ENCODE results near the gene MAP1LC3C.
"Not testable (repeated sequence)": the region's sequence is repeated elsewhere in the genome, so short reads cannot be mapped to it uniquely, and the experiment has no call there.

MAP1LC3C gene

DNA sequence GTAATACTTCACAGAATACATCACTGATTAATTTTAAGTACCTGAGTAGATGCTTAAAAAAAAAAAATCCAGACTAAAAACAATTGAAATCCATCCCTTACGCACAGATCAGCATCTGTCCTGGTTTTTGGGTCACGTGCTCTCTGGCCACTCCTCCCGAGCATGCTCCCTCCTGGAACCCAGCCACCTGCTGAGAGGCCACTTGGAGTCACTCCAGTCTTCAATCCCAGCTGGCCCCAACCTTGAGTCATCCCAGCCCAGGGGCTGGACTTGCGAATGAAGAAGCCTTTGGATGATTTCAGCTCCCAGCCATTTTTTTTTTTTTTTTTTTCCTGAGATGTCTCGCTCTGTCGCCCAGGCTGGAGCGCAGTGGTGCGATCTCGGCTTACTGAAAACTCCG lies 8.9 kb downstream of the MAP1LC3C start:
- no peak for DNase-seq

DNA sequence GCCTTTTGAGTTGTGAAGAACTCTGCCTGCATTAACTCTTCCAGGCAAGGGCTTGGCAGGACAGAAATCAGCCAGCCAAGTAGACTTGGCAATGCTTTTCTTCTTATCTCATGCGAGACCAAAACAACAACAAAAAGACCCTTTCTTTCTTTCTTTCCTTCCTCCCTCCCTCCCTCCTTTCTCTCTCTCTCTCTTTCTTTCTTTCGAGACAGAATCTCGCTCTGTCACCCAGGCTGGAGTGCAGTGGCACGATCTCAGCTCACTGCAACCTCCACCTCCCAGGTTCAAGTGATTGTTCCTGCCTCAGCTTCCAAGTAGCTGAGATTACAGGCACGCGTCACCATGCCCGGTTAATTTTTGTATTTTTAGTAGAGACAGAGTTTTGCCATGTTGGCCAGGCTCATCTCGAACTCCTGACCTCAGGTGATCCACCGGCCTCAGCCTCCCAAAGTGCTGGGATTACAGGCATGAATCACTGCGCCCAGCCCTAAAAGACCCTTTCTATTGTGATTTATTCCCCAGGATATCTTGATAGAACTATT lies 10.4 kb downstream of the MAP1LC3C start:
- DNase-seq: not testable (repeated sequence)

DNA sequence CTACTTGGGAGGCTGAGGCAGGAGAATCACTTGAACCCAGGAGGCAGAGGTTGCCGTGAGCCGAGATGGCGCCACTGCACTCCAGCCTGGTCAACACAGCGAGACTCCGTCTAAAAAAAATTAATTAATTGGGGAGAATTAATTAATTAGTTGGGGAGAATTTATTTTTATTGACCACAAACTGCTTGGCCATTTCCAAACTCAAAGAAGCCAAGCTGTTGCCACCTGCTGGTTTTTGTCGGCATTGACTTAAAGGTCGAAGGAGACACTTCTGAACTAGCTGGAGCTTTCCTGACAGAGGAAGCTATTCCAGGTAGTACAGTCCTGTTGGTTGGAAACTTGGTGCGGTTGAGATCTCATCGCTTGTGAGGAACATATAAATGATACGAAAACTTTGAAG lies 13.1 kb downstream of the MAP1LC3C start:
- DNase-seq: peak; percentile 74

DNA sequence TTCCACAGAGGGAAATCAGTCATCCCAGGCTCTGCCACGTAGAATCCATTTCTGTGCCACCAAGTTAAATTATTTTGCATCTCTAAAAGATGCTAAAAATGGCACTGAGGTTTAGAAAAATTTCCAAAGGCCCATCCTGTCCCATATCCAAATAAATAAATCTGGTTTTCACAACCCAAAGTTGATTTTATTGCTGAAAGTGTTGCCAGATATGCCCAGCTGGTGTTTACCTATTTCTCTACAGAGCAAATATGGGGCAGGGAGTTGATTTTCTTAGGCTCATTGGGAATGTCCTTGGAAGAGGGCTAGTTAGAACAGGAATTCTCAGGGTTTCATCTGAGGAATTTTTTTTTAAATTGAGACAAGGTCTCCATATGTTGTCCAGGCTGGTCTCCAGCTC lies 19.0 kb downstream of the MAP1LC3C start:
- no peak for DNase-seq

DNA sequence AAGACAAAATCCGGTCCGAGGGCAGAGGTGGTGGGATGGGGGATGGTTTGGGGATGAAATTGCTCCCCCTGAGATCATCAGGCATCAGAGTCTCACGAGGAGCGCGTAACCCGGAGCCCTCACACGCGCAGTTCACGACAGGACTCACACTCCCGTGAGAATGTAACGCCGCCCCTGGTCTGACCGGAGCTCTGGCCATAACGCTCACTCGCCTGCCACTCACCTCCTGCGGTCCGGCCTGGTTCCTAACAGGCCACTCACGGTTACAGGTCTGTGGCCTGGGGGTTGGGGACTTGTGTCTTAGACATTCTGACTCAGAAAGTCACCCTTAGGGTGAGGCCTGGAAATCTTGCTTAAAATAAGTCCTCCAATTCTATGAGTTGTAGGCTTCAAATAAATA lies 19.8 kb downstream of the MAP1LC3C start:
- no peak for DNase-seq

DNA sequence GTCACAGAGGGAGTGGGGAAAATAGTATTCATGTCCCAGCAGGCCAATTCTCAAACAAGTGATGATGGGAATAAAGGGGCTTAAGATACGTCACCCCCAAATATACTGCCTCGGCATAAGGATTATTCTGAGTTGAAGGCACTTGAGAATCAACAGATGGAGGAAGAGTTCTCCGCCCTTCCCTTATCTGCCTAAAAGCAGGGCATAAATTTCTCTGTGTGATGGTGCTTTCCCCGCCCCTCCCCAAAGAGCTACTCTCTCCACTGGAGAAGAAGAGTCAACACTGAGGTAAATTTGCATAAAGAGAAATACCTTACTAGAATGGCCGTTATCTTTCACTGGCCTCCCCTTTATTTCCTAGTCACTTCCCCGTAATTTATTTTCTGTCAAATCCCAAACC lies 22.7 kb downstream of the MAP1LC3C start:
- DNase-seq: peak; percentile 41

DNA sequence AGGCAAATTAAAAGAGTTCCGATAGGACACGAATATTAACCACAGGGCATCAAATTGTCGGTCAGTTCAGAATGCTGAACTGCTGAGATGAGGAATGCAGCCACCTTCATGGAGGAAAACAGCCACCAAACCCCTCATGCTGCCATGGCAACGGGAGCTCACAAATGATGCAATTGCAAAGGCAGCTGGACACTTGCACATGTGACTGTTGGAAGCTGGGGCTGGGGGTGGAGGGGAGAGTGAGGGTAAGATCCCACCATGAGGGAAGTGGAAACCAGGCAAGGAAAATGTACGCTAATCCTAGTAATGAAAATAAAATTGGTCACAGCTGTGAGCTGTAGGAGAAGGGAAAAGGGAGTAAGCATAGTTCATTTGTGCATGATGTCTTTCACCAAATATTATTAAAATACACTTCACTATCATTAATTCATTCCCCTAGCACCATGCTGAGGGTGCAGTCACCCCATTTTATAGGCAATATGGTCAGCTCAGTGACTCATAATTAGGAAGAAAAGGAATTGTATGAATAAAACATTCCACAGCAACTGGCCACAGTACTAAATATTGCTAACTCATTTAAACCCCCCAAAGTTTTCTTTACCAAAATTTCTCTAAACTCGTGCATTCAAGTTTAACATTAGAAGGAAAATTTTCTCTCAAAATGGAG lies 26.1 kb downstream of the MAP1LC3C start:
- DNase-seq: peak; percentile 54

DNA sequence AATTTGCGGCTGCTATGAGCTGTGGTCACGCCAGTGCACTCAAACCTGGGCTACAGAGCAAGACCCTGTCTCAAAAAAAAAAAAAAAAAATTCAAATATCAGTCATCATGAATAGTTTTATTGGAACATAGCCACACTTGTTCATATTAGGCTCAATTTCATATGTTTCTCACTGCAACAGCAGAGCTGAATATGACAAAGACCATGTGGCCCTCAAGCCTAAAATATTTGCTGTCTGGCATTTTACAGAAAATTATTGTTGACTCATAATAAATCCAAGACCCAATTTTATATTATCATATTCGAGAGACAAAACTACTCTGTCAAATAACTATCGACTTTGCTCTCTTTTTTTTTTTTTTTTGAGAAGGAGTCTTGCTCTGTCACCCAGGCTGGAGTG lies 30.3 kb downstream of the MAP1LC3C start:
- no peak for DNase-seq

DNA sequence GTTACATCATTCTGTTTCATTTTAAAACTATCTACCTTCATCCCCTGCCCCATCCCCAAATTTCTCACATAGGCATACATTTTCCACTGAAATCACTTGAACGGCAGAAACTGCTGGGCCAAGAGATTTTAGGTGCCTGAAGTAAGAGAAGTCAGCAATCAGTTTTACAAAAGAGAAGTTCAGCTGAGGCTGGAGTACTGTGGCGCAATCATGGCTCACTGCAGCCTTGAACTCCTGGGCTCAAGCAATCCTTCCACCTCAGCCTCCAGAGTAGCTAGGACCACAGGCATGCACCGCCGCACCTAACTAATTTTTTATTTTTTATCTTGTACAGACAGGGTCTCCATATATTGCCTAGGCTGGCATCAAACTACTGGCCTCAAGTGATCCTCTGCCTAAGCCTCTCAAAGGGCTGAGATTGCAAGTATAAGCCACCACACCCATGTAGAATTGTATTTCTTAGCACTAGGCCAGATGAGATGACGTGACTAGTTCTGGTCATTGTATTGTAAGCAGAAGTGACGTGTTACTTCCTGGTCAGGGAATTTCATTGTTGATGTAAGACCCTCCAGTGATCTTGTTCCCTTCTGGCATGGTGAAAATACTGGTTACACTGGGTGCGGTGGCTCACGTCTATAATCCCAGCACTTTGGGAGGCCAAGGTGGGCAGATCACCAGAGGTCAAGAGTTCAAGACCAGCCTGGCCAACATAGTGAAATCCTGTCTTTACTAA lies 34.2 kb downstream of the MAP1LC3C start:
- DNase-seq: no peak

DNA sequence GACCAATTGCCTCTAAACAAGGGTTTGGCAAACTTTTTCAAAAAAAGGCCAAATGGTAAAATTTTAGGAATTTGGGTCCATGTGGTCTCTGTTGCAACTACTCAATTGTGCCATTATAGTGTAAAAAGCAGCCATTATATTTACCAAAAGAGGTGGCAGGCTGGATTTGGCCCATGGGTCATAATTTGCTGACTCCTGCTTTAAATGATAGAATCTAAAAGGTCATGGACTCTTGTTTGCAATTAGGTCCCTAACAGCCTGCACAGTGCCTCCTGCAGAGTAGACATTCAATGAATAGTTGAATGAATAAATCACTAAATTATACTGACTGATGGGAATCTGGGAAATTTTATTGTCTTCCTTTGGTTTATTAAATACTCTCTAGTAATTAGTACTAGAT lies 35.2 kb downstream of the MAP1LC3C start:
- DNase-seq: no peak

DNA sequence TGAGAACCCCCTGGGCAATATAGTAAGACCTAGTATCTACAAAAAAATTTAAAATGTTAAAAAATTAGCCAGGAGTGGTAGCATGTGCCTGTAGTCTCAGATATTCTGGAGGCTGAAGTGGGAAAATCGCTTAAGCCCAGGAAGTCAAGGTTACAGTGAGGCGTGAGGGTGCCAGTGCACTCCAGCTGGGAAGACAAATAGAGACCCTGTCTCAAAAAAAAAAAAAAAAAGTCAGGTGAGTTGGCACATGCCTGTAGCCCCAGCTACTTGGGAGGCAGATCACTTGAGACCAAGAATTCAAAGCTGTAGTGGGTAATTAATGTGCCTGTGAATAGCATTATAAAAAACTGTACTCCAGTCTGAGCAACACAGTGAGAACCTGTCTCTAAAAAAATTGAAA lies 36.7 kb downstream of the MAP1LC3C start:
- DNase-seq: no peak

DNA sequence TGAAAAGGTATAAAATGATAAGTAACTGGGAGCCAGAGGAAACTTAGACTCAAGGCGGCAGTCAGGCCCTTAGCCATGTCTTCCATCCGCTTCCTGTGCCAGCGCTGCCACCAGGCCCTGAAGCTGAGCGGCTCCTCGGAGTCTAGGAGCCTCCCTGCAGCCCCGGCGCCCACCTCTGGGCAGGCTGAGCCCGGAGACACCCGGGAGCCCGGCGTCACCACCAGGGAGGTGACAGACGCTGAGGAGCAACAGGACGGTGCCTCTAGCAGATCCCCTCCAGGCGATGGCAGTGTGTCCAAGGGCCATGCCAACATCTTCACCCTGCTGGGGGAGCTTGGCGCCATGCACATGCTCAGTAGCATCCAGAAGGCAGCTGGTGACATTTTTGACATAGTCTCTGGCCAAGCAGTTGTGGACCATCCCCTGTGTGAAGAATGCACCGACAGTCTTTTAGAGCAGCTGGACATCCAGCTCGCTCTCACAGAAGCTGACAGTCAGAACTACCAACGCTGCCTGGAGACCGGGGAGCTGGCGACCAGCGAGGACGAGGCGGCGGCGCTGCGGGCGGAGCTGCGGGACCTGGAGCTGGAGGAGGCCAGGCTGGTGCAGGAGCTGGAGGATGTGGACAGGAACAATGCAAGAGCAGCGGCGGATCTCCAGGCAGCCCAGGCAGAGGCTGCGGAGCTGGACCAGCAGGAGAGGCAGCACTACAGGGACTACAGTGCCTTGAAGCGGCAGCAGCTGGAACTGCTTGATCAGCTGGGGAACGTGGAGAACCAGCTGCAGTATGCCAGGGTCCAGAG lies 41.0 kb downstream of the MAP1LC3C start, which contains the start of gene BECN2:
TSS of gene BECN2 (plus strand) at position 76 of the 803 bp plus-strand sequence. CDS start at position 76, 0 bp downstream.
- DNase-seq: no peak

DNA sequence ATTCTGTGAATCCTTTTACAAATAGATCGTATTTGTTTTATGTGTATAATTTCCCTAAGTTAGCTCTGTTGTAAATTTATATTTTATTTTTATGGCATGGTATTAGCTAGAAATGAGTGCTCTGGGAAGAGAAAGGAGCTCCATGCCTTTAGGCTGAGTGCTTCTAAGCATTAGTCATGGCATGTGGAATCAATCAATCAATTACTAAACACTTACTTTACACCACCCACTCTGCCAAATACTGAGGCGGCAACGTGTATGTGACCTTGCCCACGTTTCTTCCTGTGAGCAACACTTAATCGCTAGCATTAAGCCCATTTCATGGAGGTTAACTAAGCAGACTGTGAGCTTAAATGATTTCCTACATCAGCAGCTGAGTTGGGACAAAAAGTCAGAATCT lies 48.5 kb downstream of the MAP1LC3C start:
- DNase-seq: no peak

DNA sequence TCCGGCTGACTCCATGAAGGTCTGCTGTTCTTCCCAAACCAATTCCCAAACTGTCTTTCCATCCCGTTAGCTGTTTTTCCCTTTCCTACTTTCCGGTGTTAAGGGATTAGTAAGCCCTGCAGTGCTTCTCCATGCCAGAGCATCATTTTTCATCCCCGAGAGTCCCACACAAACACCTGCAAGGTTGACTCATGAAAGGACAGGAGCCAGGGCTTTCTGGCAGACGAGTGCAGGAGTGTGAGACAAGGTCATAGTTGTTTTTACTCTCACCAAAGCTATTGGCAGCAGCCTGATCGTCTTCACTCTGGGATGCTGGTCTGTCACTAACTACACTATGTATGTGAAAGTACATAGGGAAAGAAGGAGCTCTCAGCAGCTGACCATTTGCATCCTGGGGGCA lies 51.5 kb downstream of the MAP1LC3C start:
- no peak for DNase-seq

Measured in OCI-M1 (cell line).